MCF 10A (cell line): Measurements from ENCODE around the gene LYZL4. TPM values are rescaled to one million over a fixed set of nuclear protein-coding genes. Genes with fewer than 3 reads are reported as not detected.

Source experiments
- BruUV-seq: library from RNA; stranded (reverse); fragments of 400-500 nt; replicated peaks from 2 replicates; lab custom pipeline; 2021; lab: Mats Ljungman, UMichigan
- CTCF ChIA-PET: fragments of 300-600 bp; sonication (Branson Sonifier 250); formaldehyde crosslinking; extraction: SDS; loops from one replicate; lab custom pipeline; 2021; ENCODE audit warnings: antibody characterized with exemption, inconsistent platforms; lab: Yijun Ruan, JAX
- POLR2A ChIA-PET: fragments of 300-600, 350-650 bp; sonication (Branson Sonifier 250); formaldehyde crosslinking; extraction: SDS; loops from one replicate; lab custom pipeline; 2020; ENCODE audit warnings: antibody characterized with exemption, inconsistent platforms; lab: Yijun Ruan, JAX
- DNase-seq: peaks from one replicate; pipeline ENCODE4 v3.0.0-alpha.2; 2018; ENCODE audit not compliant: unreplicated experiment
- H3K27ac Mint-ChIP-seq: one replicate; pipeline ENCODE4 v1.8.0; 2022; ENCODE audit warnings: mild to moderate bottlenecking, low read depth, mixed read lengths; ENCODE audit not compliant: unreplicated experiment
- H3K27me3 Mint-ChIP-seq: one replicate; pipeline ENCODE4 v1.8.0; 2022; ENCODE audit warnings: mixed read lengths; ENCODE audit not compliant: insufficient read depth, unreplicated experiment
- H3K36me3 Mint-ChIP-seq: one replicate; pipeline ENCODE4 v1.8.0; 2022; ENCODE audit warnings: mild to moderate bottlenecking, moderate library complexity, mixed read lengths; ENCODE audit not compliant: insufficient read depth, unreplicated experiment
- H3K4me1 Mint-ChIP-seq: one replicate; pipeline ENCODE4 v1.8.0; 2022; ENCODE audit warnings: mixed read lengths; ENCODE audit not compliant: insufficient read depth, unreplicated experiment
- H3K4me3 Mint-ChIP-seq: one replicate; pipeline ENCODE4 v1.8.0; 2022; ENCODE audit warnings: mild to moderate bottlenecking, moderate library complexity, mixed read lengths; ENCODE audit not compliant: unreplicated experiment
- H3K9me3 Mint-ChIP-seq: one replicate; pipeline ENCODE4 v1.8.0; 2022; ENCODE audit warnings: mixed read lengths; ENCODE audit not compliant: unreplicated experiment
- CTCF ChIP-seq: fragments of 200-600 bp; IDR thresholded peaks from one replicate; pipeline ENCODE4 v1.8.0; 2022; ENCODE audit warnings: antibody characterized with exemption, mild to moderate bottlenecking; ENCODE audit not compliant: unreplicated experiment
- intact Hi-C: fragments of 100-400 bp; cut with micrococcal nuclease; formaldehyde crosslinking; loops from 2 replicates; pipeline ENCODE4 v1.14.1; 2022
- total RNA-seq: library from RNA; stranded (reverse); gene quantifications from 2 replicates; pipeline ENCODE4 v1.2.3, GENCODE V29; 2022

Gene LYZL4
- total RNA-seq, 1 experiment from 2014 or later, result not detected

GRCh38 chr3:42347928-42348327 lies 62.5 kb downstream of the LYZL4 start:
- Mint-ChIP-seq H3K9me3 (no peaks in the 10 kb centered on the region), H3K27me3 (peaks cover 4% of the 10 kb centered on the region), H3K4me1 (peaks cover 9% of the 10 kb centered on the region), H3K36me3 (no peaks in the 10 kb centered on the region), H3K27ac (no peak overlapping the region), H3K4me3 (no peak overlapping the region)
- POLR2A ChIA-PET, result no interaction called here
- BruUV-seq, result no TSS peak
- CTCF ChIA-PET, result interaction anchor here (0.6 kb wide), 1 partner anchor 790 kb away, joined by 3 read pairs; no protein-coding TSS in a partner anchor
- intact Hi-C loops, result no loop called here
- no peak for TF ChIP-seq CTCF
- no peak for DNase-seq

Other genes starting within 250 kb of the LYZL4 start
- gene CCK, start 144.4 kb downstream of the LYZL4 start, total RNA-seq, result not detected in 2 replicates
- 0.28 and 0.54 TPM in 2 replicates for gene VIPR1, start 92.0 kb upstream of the LYZL4 start, total RNA-seq
- 52.1 and 55.7 TPM in 2 replicates for gene SEC22C, start 171.4 kb upstream of the LYZL4 start, total RNA-seq
- 22.1 and 26.2 TPM in 2 replicates for gene SS18L2, start 180.2 kb upstream of the LYZL4 start, total RNA-seq
- gene NKTR, start 190.1 kb upstream of the LYZL4 start, total RNA-seq, result 63.4 and 63.5 TPM in 2 replicates
- 10.9 and 12.4 TPM in 2 replicates for gene ZBTB47, start 243.1 kb upstream of the LYZL4 start, total RNA-seq